SK-N-SH (cell line): ENCODE results near the gene EPB41L5. TPM values are rescaled to one million over a fixed set of nuclear protein-coding genes. Genes with fewer than 3 reads are reported as not detected.
"Not testable (repeated sequence)": the region's sequence is repeated elsewhere in the genome, so short reads cannot be mapped to it uniquely, and the experiment has no call there.

ENCODE experiments used
- CTCF ChIA-PET: fragments of 300-600, 350-600 bp; formaldehyde crosslinking; extraction: SDS; loops from one replicate; lab custom pipeline; 2021; lab: Yijun Ruan, JAX
- POLR2A ChIA-PET: fragments of 350-600 bp; sonication (Branson Sonifier 250); formaldehyde crosslinking; extraction: SDS; loops from one replicate; lab custom pipeline; 2020; ENCODE audit warnings: antibody characterized with exemption, inconsistent platforms; lab: Yijun Ruan, JAX
- DNase-seq: peaks from one replicate; pipeline ENCODE4 v3.0.0; 2012
- H2AFZ ChIP-seq: fragments of 200-600 bp; sonication (generic); 2 replicates; pipeline ENCODE4 v1.8.1; 2016; ENCODE audit warnings: antibody characterized with exemption, mild to moderate bottlenecking, low read depth
- H3F3A ChIP-seq: fragments of 200-600 bp; sonication (generic); replicated peaks from 2 replicates; pipeline ENCODE3; 2016; ENCODE audit warnings: antibody characterized with exemption, mild to moderate bottlenecking; ENCODE audit not compliant: insufficient read depth
- H3K27ac ChIP-seq, 2 experiments: fragments of 200-500 bp in 1 of 2; fragments of 200-600 bp in 1 of 2; sonication (Bioruptor generic) in 1 of 2; sonication (generic), shearing (Covaris generic) in 1 of 2; 2 replicates each; pipeline versions ENCODE4 v1.5.1 to v1.6.1; 2014 to 2016; ENCODE audit warnings: low read depth in 2 of 2, inconsistent platforms in 1 of 2, low read length in 1 of 2, mild to moderate bottlenecking in 1 of 2, mixed read lengths in 1 of 2
- H3K27me3 ChIP-seq: fragments of 200-600 bp; sonication (generic), shearing (Covaris generic); 2 replicates; pipeline ENCODE4 v1.6.1; 2016; ENCODE audit warnings: mixed run types; ENCODE audit not compliant: insufficient read depth
- H3K36me3 ChIP-seq, 2 experiments: fragments of 200-500 bp in 1 of 2; fragments of 200-600 bp in 1 of 2; sonication (Bioruptor generic) in 1 of 2; sonication (generic) in 1 of 2; replicated peaks in 1 of 2; 2 replicates each; pipeline versions ENCODE3 to v1.5.1; 2014 to 2016; ENCODE audit warnings: low read length in 1 of 2, mild to moderate bottlenecking in 1 of 2; ENCODE audit not compliant: insufficient read depth in 2 of 2, control insufficient read depth in 1 of 2
- H3K4me1 ChIP-seq, 2 experiments: fragments of 200-500 bp in 1 of 2; fragments of 200-600 bp in 1 of 2; sonication (Bioruptor generic) in 1 of 2; sonication (generic), shearing (Covaris generic) in 1 of 2; 2 replicates each; pipeline versions ENCODE4 v1.5.1 to v1.6.1; 2014 to 2016; ENCODE audit warnings: low read depth in 1 of 2, low read length in 1 of 2, mixed run types in 1 of 2; ENCODE audit not compliant: insufficient read depth in 2 of 2, control insufficient read depth in 1 of 2
- H3K4me2 ChIP-seq: fragments of 200-600 bp; sonication (generic), shearing (Covaris generic); 2 replicates; pipeline ENCODE4 v1.6.1; 2017; ENCODE audit warnings: mixed run types
- H3K4me3 ChIP-seq, 2 experiments: fragments of 200-500 bp in 1 of 2; fragments of 200-600 bp in 1 of 2; sonication (Bioruptor generic) in 1 of 2; sonication (generic), shearing (Covaris generic) in 1 of 2; 2 replicates each; pipeline versions ENCODE4 v1.5.1 to v1.8.1; 2014 to 2016; ENCODE audit warnings: low read depth in 2 of 2, inconsistent platforms in 1 of 2, low read length in 1 of 2, mild to moderate bottlenecking in 1 of 2, mixed read lengths in 1 of 2, moderate library complexity in 1 of 2
- H3K79me2 ChIP-seq: fragments of 200-600 bp; sonication (generic); 2 replicates; pipeline ENCODE4 v1.8.1; 2017; ENCODE audit warnings: mild to moderate bottlenecking; ENCODE audit not compliant: insufficient read depth
- H3K9ac ChIP-seq: fragments of 200-600 bp; sonication (generic); 2 replicates; pipeline ENCODE4 v1.6.1; 2017; ENCODE audit warnings: mixed run types
- H3K9me2 ChIP-seq: fragments of 200-600 bp; sonication (generic); 2 replicates; pipeline ENCODE4 v1.6.1; 2017; ENCODE audit warnings: mixed run types
- H3K9me3 ChIP-seq: fragments of 200-600 bp; sonication (generic); 2 replicates; pipeline ENCODE4 v1.6.1; 2017; ENCODE audit warnings: mixed run types, mild to moderate bottlenecking, moderate library complexity
- H4K20me1 ChIP-seq: fragments of 200-600 bp; sonication (generic); 2 replicates; pipeline ENCODE4 v1.6.1; 2017; ENCODE audit warnings: mild to moderate bottlenecking, mixed run types; ENCODE audit not compliant: insufficient read depth
- CHD2 ChIP-seq: fragments of 150-350 bp; IDR thresholded peaks from 2 replicates; pipeline ENCODE4 v1.6.1; 2018; ENCODE audit warnings: low read length; ENCODE audit not compliant: partially characterized antibody
- FOSL2 ChIP-seq: IDR thresholded peaks from 2 replicates; pipeline ENCODE4 v1.4.0; 2012; ENCODE audit warnings: low read depth, mild to moderate bottlenecking, moderate library complexity, borderline replicate concordance
- FOXM1 ChIP-seq: IDR thresholded peaks from 2 replicates; pipeline ENCODE4 v1.4.0; 2012; ENCODE audit warnings: low read depth, mild to moderate bottlenecking
- GATA2 ChIP-seq: sonication (generic); formaldehyde crosslinking; IDR thresholded peaks from 2 replicates; pipeline ENCODE4 v1.5.0; 2020; ENCODE audit warnings: mild to moderate bottlenecking, missing genetic modification reagents
- IRF3 ChIP-seq: fragments of 150-350 bp; IDR thresholded peaks from 2 replicates; pipeline ENCODE4 v1.6.1; 2016; ENCODE audit warnings: mild to moderate bottlenecking, low read depth, low read length
- MAX ChIP-seq: IDR thresholded peaks from 2 replicates; pipeline ENCODE4 v1.4.0; 2012; ENCODE audit warnings: low read depth
- MEF2A ChIP-seq: IDR thresholded peaks from 2 replicates; pipeline ENCODE4 v1.4.0; 2012; ENCODE audit warnings: low read depth, borderline replicate concordance
- PBX3 ChIP-seq: IDR thresholded peaks from 2 replicates; pipeline ENCODE4; 2012
- RCOR1 ChIP-seq: fragments of 150-350 bp; IDR thresholded peaks from 2 replicates; pipeline ENCODE4 v1.6.1; 2017; ENCODE audit warnings: antibody characterized with exemption, low read length
- REST ChIP-seq: IDR thresholded peaks from 2 replicates; pipeline ENCODE4 v1.6.1; 2012; ENCODE audit warnings: mild to moderate bottlenecking, low read depth, low read length, moderate library complexity
- SIN3A ChIP-seq: IDR thresholded peaks from 2 replicates; pipeline ENCODE4 v1.6.1; 2012; ENCODE audit warnings: low read depth, mild to moderate bottlenecking, low read length, moderate library complexity, borderline replicate concordance
- SMC3 ChIP-seq: IDR thresholded peaks from 2 replicates; pipeline ENCODE4 v1.6.1; 2012; ENCODE audit warnings: low read depth, low read length, improper control_type of control experiment
- USF2 ChIP-seq: fragments of 150-350 bp; IDR thresholded peaks from 2 replicates; pipeline ENCODE4 v1.6.1; 2017; ENCODE audit warnings: antibody characterized with exemption, low read length, low read depth, borderline replicate concordance
- WGBS: methylation state at CpG from one replicate; pipeline ENCODE4 v1.1.6; 2017; ENCODE audit warnings: low lambda C conversion rate; 5-methylcytosine and 5-hydroxymethylcytosine counted together
- polyA plus RNA-seq, 3 experiments: library from polyadenylated mRNA; depleted of rRNA; stranded (reverse); fragments of >200 nt; gene quantifications; 2 replicates each; pipeline ENCODE4 v1.2.3, GENCODE V29; 2012

Gene EPB41L5
- polyA plus RNA-seq, 1 of the 3 experiments (the other 2 are of a cell fraction): 5.3 TPM

- Histone ChIP-seq H3K79me2 (no peaks in the 10 kb centered on the region), H3K4me2 (no peak overlapping the region), H3K4me1 (no peaks in the 10 kb centered on the region; a peak in 1 of 4 replicates), H3K4me3 (no peak overlapping the region), H3K27ac (no peak overlapping the region), H2AFZ (no peak overlapping the region), H3K9ac (no peak overlapping the region), H3K9me2 (no peaks in the 10 kb centered on the region), H3K36me3 (peaks cover 0 to 4% of the 10 kb centered on the region in 2 experiments), H3K9me3 (no peaks in the 10 kb centered on the region), H3F3A (no peaks in the 10 kb centered on the region), H3K27me3 (no peaks in the 10 kb centered on the region), H4K20me1 (no peaks in the 10 kb centered on the region)
- ChIA-PET CTCF (no interaction called here), POLR2A (no interaction called here)
- WGBS: 100% methylated on average over 3 of the region's 3 CpGs
- no peak for DNase-seq
- TF ChIP-seq REST: no peak
- TF ChIP-seq GATA2 (CRISPR knock-in tag): no peak
- no peak for TF ChIP-seq CHD2
- TF ChIP-seq FOXM1: no peak
- no peak for TF ChIP-seq SIN3A
- TF ChIP-seq USF2: no peak
These were observed 29.8 kb upstream of the EPB41L5 start for GRCh38 chr2:119983108-119983507.

- Histone ChIP-seq H3K4me3 (no peak overlapping the region), H3K9ac (no peak overlapping the region), H3K9me3 (no peaks in the 10 kb centered on the region), H3K79me2 (no peaks in the 10 kb centered on the region), H3F3A (no peaks in the 10 kb centered on the region), H3K27me3 (no peaks in the 10 kb centered on the region), H2AFZ (no peak overlapping the region), H3K36me3 (no peaks in the 10 kb centered on the region), H3K27ac (no peak overlapping the region), H3K4me1 (no peaks in the 10 kb centered on the region), H3K4me2 (no peak overlapping the region), H4K20me1 (no peaks in the 10 kb centered on the region), H3K9me2 (no peaks in the 10 kb centered on the region)
- no peak for DNase-seq
- WGBS: 65% methylated on average over 3 of the region's 3 CpGs
- CTCF ChIA-PET: interaction anchor here (1.6 kb wide), 1 partner anchor 179 kb away, joined by 3 read pairs; no protein-coding TSS in a partner anchor
- POLR2A ChIA-PET: no interaction called here
- TF ChIP-seq IRF3 (no peak), RCOR1 (no peak), FOSL2 (no peak), MEF2A (no peak), SMC3 (no peak), MAX (no peak), PBX3 (no peak)
These were observed 16.7 kb upstream of the EPB41L5 start for GRCh38 chr2:119996148-119996547.

GRCh38 chr2:119996896-119997891 lies 15.7 kb upstream of the EPB41L5 start:
- H3F3A ChIP-seq, H2AFZ ChIP-seq, CTCF ChIA-PET, H3K4me3 ChIP-seq, DNase-seq, H3K27ac ChIP-seq, H3K9ac ChIP-seq, H3K36me3 ChIP-seq, H3K4me2 ChIP-seq, H3K9me2 ChIP-seq, H3K9me3 ChIP-seq, H3K79me2 ChIP-seq, H4K20me1 ChIP-seq, H3K4me1 ChIP-seq, H3K27me3 ChIP-seq: not testable (repeated sequence)
- POLR2A ChIA-PET: interaction anchor here (0.6 kb wide), 1 partner anchor 175 kb away, joined by 3 read pairs; no protein-coding TSS in a partner anchor
- WGBS: 85% methylated on average over 25 of the region's 55 CpGs
